ENCODE results near the gene KIF1C. TPM values are rescaled to one million over a fixed set of nuclear protein-coding genes. Genes with fewer than 3 reads are reported as not detected.

Gene KIF1C
- total and polyA plus RNA-seq, 4 donors, result 10.4 to 62.2 (median 36.8) TPM

DNA sequence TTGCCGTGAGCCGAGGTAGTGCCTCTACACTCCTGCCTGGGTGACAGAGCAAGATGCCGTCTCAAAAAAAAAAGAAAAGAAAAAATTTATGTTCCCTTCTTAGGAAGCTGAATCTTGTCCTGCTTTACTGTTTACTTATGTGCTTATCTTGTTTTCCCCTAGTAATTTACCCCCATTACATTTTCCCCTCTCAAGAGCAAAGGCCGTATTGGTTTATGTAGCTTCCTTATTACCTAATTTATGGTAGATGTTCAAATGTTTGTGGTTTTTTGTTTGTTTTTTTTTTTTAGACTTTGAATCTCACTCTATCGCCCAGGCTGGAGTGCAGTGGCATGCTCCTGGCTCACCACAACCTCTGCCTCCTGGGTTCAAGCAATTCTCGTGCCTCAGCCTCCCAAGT is 47.7 kb downstream of the KIF1C start:
- Histone ChIP-seq H3K9ac (ENCODE audit: low read depth in 1 of 2, low read length in 2 of 2) (no peak overlapping the region), H3K27ac (ENCODE audit: low read depth in 1 of 2, low read length in 2 of 2) (no peak overlapping the region), H3K4me1 (ENCODE audit: control insufficient read depth in 4 of 4, insufficient read depth in 4 of 4, low read length in 3 of 4) (no peaks in the 10 kb centered on the region), H3K27me3 (ENCODE audit: control insufficient read depth in 4 of 4, insufficient read depth in 4 of 4, low read length in 3 of 4) (no peaks in the 10 kb centered on the region), H3K4me3 (ENCODE audit: low read depth in 1 of 3, low read length in 3 of 3) (no peak overlapping the region), H3K36me3 (ENCODE audit: control insufficient read depth in 4 of 4, insufficient read depth in 3 of 4, low read depth in 1 of 4, low read length in 3 of 4) (no peaks in the 10 kb centered on the region), H3K9me3 (ENCODE audit: control insufficient read depth in 4 of 4, low read length in 3 of 4) (no peaks in the 10 kb centered on the region)
- WGBS, result 82% methylated on average over 6 of the region's 6 CpGs
- no peak for DNase-seq (ENCODE audit: low spot score)
- no peak for TF ChIP-seq NR2F2 (IDR thresholded peaks at IDR 0.05)
- TF ChIP-seq RAD21 (IDR thresholded peaks at IDR 0.05), result no peak
- TF ChIP-seq HNF4A (conservative IDR thresholded peaks at IDR 0.05), result no peak
- TF ChIP-seq, protein P1, sequence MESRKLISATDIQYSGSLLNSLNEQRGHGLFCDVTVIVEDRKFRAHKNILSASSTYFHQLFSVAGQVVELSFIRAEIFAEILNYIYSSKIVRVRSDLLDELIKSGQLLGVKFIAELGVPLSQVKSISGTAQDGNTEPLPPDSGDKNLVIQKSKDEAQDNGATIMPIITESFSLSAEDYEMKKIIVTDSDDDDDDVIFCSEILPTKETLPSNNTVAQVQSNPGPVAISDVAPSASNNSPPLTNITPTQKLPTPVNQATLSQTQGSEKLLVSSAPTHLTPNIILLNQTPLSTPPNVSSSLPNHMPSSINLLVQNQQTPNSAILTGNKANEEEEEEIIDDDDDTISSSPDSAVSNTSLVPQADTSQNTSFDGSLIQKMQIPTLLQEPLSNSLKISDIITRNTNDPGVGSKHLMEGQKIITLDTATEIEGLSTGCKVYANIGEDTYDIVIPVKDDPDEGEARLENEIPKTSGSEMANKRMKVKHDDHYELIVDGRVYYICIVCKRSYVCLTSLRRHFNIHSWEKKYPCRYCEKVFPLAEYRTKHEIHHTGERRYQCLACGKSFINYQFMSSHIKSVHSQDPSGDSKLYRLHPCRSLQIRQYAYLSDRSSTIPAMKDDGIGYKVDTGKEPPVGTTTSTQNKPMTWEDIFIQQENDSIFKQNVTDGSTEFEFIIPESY (IDR thresholded peaks at IDR 0.05), result no peak
- TF ChIP-seq YY1 (IDR thresholded peaks at IDR 0.05), result no peak
- TF ChIP-seq, protein P2, sequence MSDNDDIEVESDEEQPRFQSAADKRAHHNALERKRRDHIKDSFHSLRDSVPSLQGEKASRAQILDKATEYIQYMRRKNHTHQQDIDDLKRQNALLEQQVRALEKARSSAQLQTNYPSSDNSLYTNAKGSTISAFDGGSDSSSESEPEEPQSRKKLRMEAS (IDR thresholded peaks at IDR 0.05), result no peak
- TF ChIP-seq, protein P3, sequence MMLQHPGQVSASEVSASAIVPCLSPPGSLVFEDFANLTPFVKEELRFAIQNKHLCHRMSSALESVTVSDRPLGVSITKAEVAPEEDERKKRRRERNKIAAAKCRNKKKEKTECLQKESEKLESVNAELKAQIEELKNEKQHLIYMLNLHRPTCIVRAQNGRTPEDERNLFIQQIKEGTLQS (IDR thresholded peaks at IDR 0.05), result no peak
- no peak for TF ChIP-seq FOXA2 (IDR thresholded peaks at IDR 0.05)
- TF ChIP-seq SP1 (IDR thresholded peaks at IDR 0.05), result no peak
- no peak for TF ChIP-seq JUND (IDR thresholded peaks at IDR 0.05)
- no peak for TF ChIP-seq FOXA1 (IDR thresholded peaks at IDR 0.05)
- TF ChIP-seq, protein P4, sequence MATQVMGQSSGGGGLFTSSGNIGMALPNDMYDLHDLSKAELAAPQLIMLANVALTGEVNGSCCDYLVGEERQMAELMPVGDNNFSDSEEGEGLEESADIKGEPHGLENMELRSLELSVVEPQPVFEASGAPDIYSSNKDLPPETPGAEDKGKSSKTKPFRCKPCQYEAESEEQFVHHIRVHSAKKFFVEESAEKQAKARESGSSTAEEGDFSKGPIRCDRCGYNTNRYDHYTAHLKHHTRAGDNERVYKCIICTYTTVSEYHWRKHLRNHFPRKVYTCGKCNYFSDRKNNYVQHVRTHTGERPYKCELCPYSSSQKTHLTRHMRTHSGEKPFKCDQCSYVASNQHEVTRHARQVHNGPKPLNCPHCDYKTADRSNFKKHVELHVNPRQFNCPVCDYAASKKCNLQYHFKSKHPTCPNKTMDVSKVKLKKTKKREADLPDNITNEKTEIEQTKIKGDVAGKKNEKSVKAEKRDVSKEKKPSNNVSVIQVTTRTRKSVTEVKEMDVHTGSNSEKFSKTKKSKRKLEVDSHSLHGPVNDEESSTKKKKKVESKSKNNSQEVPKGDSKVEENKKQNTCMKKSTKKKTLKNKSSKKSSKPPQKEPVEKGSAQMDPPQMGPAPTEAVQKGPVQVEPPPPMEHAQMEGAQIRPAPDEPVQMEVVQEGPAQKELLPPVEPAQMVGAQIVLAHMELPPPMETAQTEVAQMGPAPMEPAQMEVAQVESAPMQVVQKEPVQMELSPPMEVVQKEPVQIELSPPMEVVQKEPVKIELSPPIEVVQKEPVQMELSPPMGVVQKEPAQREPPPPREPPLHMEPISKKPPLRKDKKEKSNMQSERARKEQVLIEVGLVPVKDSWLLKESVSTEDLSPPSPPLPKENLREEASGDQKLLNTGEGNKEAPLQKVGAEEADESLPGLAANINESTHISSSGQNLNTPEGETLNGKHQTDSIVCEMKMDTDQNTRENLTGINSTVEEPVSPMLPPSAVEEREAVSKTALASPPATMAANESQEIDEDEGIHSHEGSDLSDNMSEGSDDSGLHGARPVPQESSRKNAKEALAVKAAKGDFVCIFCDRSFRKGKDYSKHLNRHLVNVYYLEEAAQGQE (IDR thresholded peaks at IDR 0.05), result no peak
- TF ChIP-seq, protein P5, sequence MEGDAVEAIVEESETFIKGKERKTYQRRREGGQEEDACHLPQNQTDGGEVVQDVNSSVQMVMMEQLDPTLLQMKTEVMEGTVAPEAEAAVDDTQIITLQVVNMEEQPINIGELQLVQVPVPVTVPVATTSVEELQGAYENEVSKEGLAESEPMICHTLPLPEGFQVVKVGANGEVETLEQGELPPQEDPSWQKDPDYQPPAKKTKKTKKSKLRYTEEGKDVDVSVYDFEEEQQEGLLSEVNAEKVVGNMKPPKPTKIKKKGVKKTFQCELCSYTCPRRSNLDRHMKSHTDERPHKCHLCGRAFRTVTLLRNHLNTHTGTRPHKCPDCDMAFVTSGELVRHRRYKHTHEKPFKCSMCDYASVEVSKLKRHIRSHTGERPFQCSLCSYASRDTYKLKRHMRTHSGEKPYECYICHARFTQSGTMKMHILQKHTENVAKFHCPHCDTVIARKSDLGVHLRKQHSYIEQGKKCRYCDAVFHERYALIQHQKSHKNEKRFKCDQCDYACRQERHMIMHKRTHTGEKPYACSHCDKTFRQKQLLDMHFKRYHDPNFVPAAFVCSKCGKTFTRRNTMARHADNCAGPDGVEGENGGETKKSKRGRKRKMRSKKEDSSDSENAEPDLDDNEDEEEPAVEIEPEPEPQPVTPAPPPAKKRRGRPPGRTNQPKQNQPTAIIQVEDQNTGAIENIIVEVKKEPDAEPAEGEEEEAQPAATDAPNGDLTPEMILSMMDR (IDR thresholded peaks at IDR 0.05; ENCODE audit: low read depth, low read length, missing input control), result no peak
- no peak for TF ChIP-seq HNF4G (IDR thresholded peaks at IDR 0.05)
- TF ChIP-seq GABPA (IDR thresholded peaks at IDR 0.05 in 1 of 2, conservative IDR thresholded peaks at IDR 0.05 in 1 of 2), result no peak
- no peak for TF ChIP-seq TAF1 (conservative IDR thresholded peaks at IDR 0.05)
- no peak for TF ChIP-seq EGR1 (IDR thresholded peaks at IDR 0.05; ENCODE audit: low read depth in 2 of 2)
- TF ChIP-seq RXRA (IDR thresholded peaks at IDR 0.05), result no peak
